ENCODE results near the gene IDH1. TPM values are rescaled to one million over a fixed set of nuclear protein-coding genes. Genes with fewer than 3 reads are reported as not detected.
A peak's percentile ranks its signal among the peaks of the same experiment; 100 is the strongest.

Gene IDH1
- total and polyA plus RNA-seq, 2 of the 8 experiments (the other 6 are each of a cell fraction or from before 2014, with no cell fraction given) = 174 to 398 TPM

DNA sequence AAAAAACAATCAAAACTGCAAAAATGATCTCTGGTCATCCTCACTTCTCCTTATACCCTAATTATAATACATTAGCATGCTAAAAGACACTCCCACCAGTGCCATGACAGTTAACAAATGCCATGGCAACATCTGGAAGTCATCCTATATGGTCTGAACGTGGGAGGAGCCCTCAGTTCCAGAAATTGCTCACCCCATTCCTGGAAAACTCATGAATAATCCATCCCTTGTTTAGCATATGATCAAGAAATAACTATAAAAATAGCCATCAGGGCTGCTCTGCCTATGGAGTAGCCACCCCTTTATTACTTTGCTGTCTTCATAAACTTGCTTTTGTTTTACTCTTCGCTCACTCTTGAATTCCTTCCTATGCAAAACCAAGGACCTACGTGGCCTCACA, 59.3 kb downstream of the IDH1 start:
- no peak overlapping the region for H3K4me3 ChIP-seq (ENCODE audit: extremely low read depth in 1 of 4, insufficient read depth in 2 of 4, low read depth in 3 of 4, low read length in 4 of 4)
- 82% methylated on average over 3 of the region's 3 CpGs; no CpG with 5 or more reads in 1 of the 2 experiments for WGBS, 2 experiments (ENCODE audit: extremely low coverage in 1 of 2, insufficient coverage in 1 of 2, insufficient read length in 1 of 2, insufficient replicate concordance in 2 of 2, low coverage in 1 of 2, low lambda C conversion rate in 2 of 2, missing lambda C conversion rate in 1 of 2)
- H3K18ac ChIP-seq (ENCODE audit: extremely low read depth, low read length) = no peak overlapping the region

More for the DNA sequence above, 59.3 kb downstream of the IDH1 start:
- H3K4me1 ChIP-seq (replicated peaks in 1 of 4; ENCODE audit: control insufficient read depth in 3 of 4, insufficient read depth in 4 of 4, low read length in 3 of 4) = no peaks in the 10 kb centered on the region
- no peak overlapping the region for H3K23ac ChIP-seq (ENCODE audit: insufficient read length)
- H3K4me2 ChIP-seq (ENCODE audit: insufficient read depth in 1 of 2, low read depth in 2 of 2, low read length in 2 of 2) = no peak overlapping the region
- H3K23me2 ChIP-seq (ENCODE audit: low read depth, low read length) = no peaks in the 10 kb centered on the region; the same call in 1 of the 2 replicates
- no peak overlapping the region for H2AK5ac ChIP-seq (ENCODE audit: low read depth, low read length)
- H3K4ac ChIP-seq (replicated peaks; ENCODE audit: insufficient read length, low read depth, low read length) = no peak overlapping the region
- no peak overlapping the region for H2BK15ac ChIP-seq (ENCODE audit: low read length)
- H4K20me1 ChIP-seq (replicated peaks in 1 of 2; ENCODE audit: control insufficient read depth in 1 of 2, insufficient read depth in 2 of 2, low read length in 2 of 2) = no peaks in the 10 kb centered on the region
- no peaks in the 10 kb centered on the region for H3K79me1 ChIP-seq (ENCODE audit: low read depth, low read length)
- no peak overlapping the region for H4K5ac ChIP-seq (ENCODE audit: insufficient read length, low read depth, low read length)
- FAIRE-seq (no peak), DNase-seq (ENCODE audit: low read depth in 1 of 2, low spot score in 2 of 2) (no peak)
- H4K8ac ChIP-seq (ENCODE audit: extremely low read depth, insufficient read depth, low read length) = no peak overlapping the region
- H2BK20ac ChIP-seq (ENCODE audit: low read length) = peak overlapping the region; percentile 43; the same call in 1 of the 2 replicates
- no peak overlapping the region for H2AFZ ChIP-seq (ENCODE audit: low read length)
- no peaks in the 10 kb centered on the region for H3K79me2 ChIP-seq (ENCODE audit: control insufficient read depth in 1 of 2, insufficient read depth in 2 of 2, low read length in 2 of 2)
- no peak overlapping the region for H4K91ac ChIP-seq (replicated peaks; ENCODE audit: insufficient read length, low read length)
- no peak overlapping the region for H2BK12ac ChIP-seq (ENCODE audit: low read depth, low read length)
- H3K9me3 ChIP-seq (ENCODE audit: insufficient read depth in 2 of 2, low read depth in 1 of 2, low read length in 1 of 2) = no peaks in the 10 kb centered on the region
- H2BK120ac ChIP-seq (replicated peaks; ENCODE audit: low read depth, low read length) = no peak overlapping the region
- H3K27me3 ChIP-seq (replicated peaks in 1 of 4; ENCODE audit: control insufficient read depth in 3 of 4, extremely low read depth in 1 of 4, insufficient read depth in 3 of 4, low read length in 3 of 4) = no peaks in the 10 kb centered on the region
- POLR2A ChIA-PET (ENCODE audit: partially characterized antibody) = no interaction called here
- no peak overlapping the region for H3K14ac ChIP-seq (ENCODE audit: insufficient read length)
- no peak overlapping the region for H3K56ac ChIP-seq (replicated peaks; ENCODE audit: insufficient read length, low read depth, low read length)
- CTCF ChIA-PET (ENCODE audit: partially characterized antibody) = interaction anchor here (0.7 kb wide), 1 partner anchor 132 kb away, joined by 3 read pairs; no protein-coding TSS in a partner anchor
- no peak overlapping the region for H2BK5ac ChIP-seq (ENCODE audit: low read depth, low read length)
- H3K36me3 ChIP-seq (ENCODE audit: control insufficient read depth in 2 of 4, insufficient read depth in 4 of 4, low read length in 3 of 4) = no peaks in the 10 kb centered on the region
- H3K9ac ChIP-seq (replicated peaks in 1 of 4; ENCODE audit: extremely low read depth in 1 of 4, low read depth in 3 of 4, low read length in 3 of 4) = no peak overlapping the region
- H3K27ac ChIP-seq (ENCODE audit: low read depth, low read length) = no peak overlapping the region
- no peak for TF ChIP-seq POLR2AphosphoS5 (IDR thresholded peaks at IDR 0.05; ENCODE audit: low read depth, low read length)
- no peak for TF ChIP-seq HDAC2 (IDR thresholded peaks at IDR 0.05; ENCODE audit: borderline replicate concordance in 1 of 2, low read depth in 2 of 2, low read length in 2 of 2)
- TF ChIP-seq EZH2 (IDR thresholded peaks at IDR 0.05; ENCODE audit: low read depth, low read length, severe bottlenecking) = no peak

Data from H1 (cell line).